PFSK-1 (cell line): ENCODE data around the gene SH3BP1.

Experiments
- FOXP2 ChIP-seq: optimal IDR thresholded peaks from 2 replicates; pipeline ENCODE3; 2011; ENCODE audit warnings: borderline replicate concordance, control low read depth, inconsistent platforms; ENCODE audit not compliant: insufficient read depth; ENCODE audit errors: extremely low read length, extremely low read depth
- POLR2AphosphoS5 ChIP-seq: IDR thresholded peaks from 2 replicates; pipeline ENCODE4 v1.6.1; 2012; ENCODE audit warnings: low read depth, mild to moderate bottlenecking, control low read depth, low read length, moderate library complexity
- SIN3A ChIP-seq: IDR thresholded peaks from 2 replicates; pipeline ENCODE4 v1.6.1; 2012; ENCODE audit warnings: mild to moderate bottlenecking, low read length, moderate library complexity, borderline replicate concordance; ENCODE audit not compliant: insufficient read depth
- TAF1 ChIP-seq: IDR thresholded peaks from 2 replicates; pipeline ENCODE4 v1.6.1; 2012; ENCODE audit warnings: low read length, control low read depth, borderline replicate concordance; ENCODE audit not compliant: insufficient read depth
- TF ChIP-seq, protein P1 (sequence below), 2 experiments: IDR thresholded peaks; 2 replicates each; pipeline versions ENCODE4 v1.6.1 to v1.8.0; 2011 to 2012; ENCODE audit warnings: low read depth in 2 of 2, low read length in 2 of 2, control low read depth in 1 of 2, inconsistent platforms in 1 of 2, mild to moderate bottlenecking in 1 of 2, moderate library complexity in 1 of 2; ENCODE audit not compliant: insufficient read depth in 1 of 2

The SH3BP1 gene

DNA sequence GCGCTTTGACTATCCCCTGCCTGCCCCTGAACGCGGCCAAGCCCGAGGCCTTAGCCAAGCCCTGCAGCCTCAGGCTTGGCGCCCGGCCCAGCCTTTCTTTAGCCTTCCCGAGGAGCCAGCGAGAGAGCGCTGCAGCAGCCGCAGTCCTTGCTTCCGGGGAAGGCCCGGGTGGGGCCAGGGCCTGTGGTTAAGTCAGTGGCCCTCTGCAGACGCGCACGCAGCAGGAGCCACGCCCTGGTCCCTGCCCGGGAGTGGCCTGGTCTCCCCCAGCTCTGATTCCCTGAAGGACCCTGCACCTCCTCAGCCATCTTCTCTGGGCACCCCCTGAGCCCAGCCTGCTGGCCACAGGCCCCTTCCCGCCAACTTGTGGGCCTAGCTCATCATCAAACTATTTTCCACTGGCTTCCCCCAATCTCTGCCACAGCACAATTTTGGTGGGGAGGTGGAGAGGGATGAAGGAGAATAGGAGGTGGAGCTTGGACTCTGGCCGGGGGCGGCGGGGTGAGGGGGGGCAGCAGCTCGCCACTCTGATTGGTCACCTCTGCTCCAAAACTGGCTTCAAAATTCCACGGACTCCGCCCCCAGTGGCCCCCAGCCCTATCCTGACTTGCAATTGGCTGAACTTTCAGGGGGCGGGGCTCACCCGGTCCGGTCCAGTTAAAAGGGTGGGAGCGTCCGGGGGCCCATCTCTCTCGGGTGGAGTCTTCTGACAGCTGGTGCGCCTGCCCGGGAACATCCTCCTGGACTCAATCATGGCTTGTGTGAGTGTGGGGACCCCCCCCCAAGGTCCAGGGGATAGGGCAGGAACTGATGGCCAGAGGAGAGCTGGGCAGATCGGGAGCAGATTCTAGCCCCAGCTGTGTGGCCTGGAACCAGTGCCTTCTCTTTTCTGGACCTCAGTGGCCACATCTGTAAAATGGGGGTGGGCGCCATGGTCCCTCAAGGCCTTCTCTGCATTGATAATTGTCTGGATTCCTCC, 35.8 kb downstream of the SH3BP1 start, which contains the start of gene LGALS1:
Gene LGALS1, plus strand, starts transcription at position 686 of the 979 bp plus-strand sequence. Its CDS starts 67 bp downstream, at position 753.
- TF ChIP-seq TAF1, result peak; percentile 57; the same call in 1 of the 2 replicates
- TF ChIP-seq, protein P1, sequence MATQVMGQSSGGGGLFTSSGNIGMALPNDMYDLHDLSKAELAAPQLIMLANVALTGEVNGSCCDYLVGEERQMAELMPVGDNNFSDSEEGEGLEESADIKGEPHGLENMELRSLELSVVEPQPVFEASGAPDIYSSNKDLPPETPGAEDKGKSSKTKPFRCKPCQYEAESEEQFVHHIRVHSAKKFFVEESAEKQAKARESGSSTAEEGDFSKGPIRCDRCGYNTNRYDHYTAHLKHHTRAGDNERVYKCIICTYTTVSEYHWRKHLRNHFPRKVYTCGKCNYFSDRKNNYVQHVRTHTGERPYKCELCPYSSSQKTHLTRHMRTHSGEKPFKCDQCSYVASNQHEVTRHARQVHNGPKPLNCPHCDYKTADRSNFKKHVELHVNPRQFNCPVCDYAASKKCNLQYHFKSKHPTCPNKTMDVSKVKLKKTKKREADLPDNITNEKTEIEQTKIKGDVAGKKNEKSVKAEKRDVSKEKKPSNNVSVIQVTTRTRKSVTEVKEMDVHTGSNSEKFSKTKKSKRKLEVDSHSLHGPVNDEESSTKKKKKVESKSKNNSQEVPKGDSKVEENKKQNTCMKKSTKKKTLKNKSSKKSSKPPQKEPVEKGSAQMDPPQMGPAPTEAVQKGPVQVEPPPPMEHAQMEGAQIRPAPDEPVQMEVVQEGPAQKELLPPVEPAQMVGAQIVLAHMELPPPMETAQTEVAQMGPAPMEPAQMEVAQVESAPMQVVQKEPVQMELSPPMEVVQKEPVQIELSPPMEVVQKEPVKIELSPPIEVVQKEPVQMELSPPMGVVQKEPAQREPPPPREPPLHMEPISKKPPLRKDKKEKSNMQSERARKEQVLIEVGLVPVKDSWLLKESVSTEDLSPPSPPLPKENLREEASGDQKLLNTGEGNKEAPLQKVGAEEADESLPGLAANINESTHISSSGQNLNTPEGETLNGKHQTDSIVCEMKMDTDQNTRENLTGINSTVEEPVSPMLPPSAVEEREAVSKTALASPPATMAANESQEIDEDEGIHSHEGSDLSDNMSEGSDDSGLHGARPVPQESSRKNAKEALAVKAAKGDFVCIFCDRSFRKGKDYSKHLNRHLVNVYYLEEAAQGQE (IDR thresholded peaks at IDR 0.05; ENCODE audit: insufficient read depth in 1 of 2, low read depth in 2 of 2, low read length in 2 of 2), result 0 out of 4 replicates have a peak, but pooled peaks of 1 of the 2 experiments have one; percentile 26
- TF ChIP-seq SIN3A, result peak; percentile 45; the same call in 1 of the 2 replicates
- TF ChIP-seq FOXP2, result peak; percentile 87
- TF ChIP-seq POLR2AphosphoS5, result peak; percentile 99

DNA sequence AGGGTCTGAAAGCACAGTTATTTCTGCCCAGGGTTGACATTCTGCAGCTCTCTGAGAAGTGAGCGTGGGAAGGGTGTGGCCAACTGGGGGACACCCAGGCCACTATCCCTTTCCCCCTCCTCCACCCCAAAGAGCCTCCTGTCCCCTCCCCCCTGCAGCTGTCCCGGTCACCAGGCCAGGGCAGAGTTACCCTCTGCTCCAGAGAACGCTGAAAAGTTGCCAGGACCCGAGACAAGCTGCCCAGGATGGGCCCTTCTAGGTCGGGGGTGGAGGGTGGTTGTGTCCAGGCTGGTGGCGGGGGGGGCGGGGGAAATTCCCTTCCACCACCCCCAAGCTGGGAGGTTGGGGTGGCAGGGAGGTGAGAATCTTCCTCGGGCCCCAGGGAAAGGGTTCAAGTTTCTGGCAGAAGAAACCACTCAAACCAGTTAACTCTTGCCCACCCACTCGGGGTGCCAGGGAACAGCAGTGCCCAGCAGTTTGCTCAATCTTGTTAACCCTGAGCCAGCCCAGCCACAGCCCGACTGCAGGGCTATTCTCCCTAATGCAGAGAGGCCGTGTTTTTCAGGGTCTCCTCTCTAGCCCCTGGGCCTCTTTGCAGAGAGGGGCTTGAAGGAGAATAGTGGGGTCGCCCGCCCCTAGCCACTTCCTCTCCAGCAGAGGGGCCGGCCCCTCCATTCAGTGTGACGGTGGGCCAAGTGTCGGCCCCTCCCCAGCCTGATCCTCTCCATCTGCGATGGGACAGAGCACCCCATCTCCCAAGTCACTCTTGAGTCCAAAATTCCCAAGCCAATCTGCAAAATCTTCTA, 36.7 kb downstream of the SH3BP1 start:
- no peak; the same call in none of the 2 replicates for TF ChIP-seq POLR2AphosphoS5
- no peak for TF ChIP-seq SIN3A
- no peak for TF ChIP-seq FOXP2
- TF ChIP-seq, protein P1 (IDR thresholded peaks at IDR 0.05; ENCODE audit: insufficient read depth in 1 of 2, low read depth in 2 of 2, low read length in 2 of 2), result no peak
- no peak for TF ChIP-seq TAF1

DNA sequence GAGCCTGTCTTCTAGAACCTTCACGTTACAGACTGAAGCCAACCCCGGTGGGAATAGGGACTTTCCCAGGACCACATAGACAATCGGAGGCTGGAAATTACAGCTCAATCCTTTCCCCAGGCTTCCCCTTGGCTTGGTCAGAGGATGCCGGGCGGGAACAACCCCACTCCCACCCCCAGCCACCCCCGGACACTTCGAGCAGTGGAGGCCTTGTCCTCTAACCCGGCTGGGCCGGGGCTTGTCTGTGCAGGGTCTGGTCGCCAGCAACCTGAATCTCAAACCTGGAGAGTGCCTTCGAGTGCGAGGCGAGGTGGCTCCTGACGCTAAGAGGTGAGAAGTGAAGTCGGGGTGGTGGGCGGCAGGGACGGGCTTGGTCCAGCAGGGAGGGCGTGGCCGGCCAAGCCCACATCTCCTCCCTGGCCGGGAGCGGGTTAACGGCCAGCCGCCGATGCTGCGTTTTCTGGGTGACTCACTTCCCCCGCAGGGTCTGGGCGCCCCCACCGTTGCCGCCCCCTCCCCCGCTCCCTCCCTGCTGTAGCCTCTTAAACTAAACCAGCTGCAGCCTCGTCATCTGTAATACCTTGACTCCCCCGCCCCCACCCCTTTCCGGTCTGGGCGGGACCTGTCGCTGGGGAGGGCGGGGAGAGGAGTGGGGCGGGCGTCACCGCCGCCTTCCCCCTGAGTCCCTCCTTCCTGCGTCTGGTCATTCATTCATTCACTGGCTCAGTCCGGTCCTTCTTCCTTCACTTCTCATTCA, 37.4 kb downstream of the SH3BP1 start:
- TF ChIP-seq FOXP2, result peak; percentile 64
- TF ChIP-seq, protein P1 (IDR thresholded peaks at IDR 0.05; ENCODE audit: insufficient read depth in 1 of 2, low read depth in 2 of 2, low read length in 2 of 2), result no peak
- peak; percentile 23; the same call in 1 of the 2 replicates for TF ChIP-seq SIN3A
- peak; percentile 73 for TF ChIP-seq POLR2AphosphoS5
- TF ChIP-seq TAF1, result no peak; the same call in 1 of the 2 replicates

DNA sequence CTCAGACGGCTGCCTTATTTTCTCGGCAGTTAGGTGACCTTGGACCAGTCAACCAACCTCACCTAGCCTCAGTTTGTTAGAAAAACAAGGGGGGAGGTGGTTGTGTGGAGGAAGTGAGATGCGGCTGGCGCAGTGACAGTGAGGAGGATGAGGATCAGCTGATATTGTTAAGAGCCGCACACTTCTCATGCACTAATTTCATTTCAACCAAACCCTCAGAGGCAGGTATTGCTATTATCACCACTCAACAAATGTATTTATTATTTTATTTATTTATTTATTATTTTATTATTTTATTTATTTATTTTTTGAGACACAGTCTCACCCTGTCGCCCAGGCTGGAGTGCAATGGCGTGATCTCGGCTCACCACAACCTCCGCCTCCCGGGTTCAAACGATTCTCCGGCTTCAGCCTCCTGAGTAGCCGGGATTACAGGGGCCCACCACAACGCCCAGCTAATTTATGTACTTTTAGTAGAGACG, 38.1 kb downstream of the SH3BP1 start:
- TF ChIP-seq TAF1 (no peak), POLR2AphosphoS5 (no peak; the same call in 1 of the 2 replicates), SIN3A (no peak), FOXP2 (no peak)
- TF ChIP-seq, protein P1 (IDR thresholded peaks at IDR 0.05; ENCODE audit: insufficient read depth in 1 of 2, low read depth in 2 of 2, low read length in 2 of 2), result no peak
